Measurements from ENCODE around the gene SREK1.

DNA sequence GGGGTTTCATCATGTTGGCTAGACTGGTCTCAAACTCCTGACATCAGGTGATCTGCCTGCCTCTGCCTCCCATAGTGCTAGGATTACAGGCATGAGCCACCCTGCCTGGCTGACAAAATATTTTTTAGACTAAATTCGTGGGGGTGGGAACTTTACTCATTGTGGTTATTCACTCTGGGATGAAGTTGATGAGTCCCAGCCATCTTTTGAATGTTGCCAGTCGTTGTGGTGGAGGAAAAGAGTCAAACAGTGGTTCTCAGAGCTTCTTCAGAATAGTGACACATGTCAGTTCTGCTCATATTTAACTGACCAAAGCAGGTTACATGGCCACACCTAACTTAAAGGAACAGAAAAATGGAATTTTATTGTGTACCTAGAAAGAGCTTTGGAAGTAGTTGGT, 6.9 kb downstream of the SREK1 start:
- TF ChIP-seq, protein P1, sequence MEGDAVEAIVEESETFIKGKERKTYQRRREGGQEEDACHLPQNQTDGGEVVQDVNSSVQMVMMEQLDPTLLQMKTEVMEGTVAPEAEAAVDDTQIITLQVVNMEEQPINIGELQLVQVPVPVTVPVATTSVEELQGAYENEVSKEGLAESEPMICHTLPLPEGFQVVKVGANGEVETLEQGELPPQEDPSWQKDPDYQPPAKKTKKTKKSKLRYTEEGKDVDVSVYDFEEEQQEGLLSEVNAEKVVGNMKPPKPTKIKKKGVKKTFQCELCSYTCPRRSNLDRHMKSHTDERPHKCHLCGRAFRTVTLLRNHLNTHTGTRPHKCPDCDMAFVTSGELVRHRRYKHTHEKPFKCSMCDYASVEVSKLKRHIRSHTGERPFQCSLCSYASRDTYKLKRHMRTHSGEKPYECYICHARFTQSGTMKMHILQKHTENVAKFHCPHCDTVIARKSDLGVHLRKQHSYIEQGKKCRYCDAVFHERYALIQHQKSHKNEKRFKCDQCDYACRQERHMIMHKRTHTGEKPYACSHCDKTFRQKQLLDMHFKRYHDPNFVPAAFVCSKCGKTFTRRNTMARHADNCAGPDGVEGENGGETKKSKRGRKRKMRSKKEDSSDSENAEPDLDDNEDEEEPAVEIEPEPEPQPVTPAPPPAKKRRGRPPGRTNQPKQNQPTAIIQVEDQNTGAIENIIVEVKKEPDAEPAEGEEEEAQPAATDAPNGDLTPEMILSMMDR (IDR thresholded peaks at IDR 0.05), result no peak
- no peak for TF ChIP-seq POLR2A (IDR thresholded peaks at IDR 0.05)
